Midbrain (tissue), 1 donor: ENCODE measurements around the gene LNP1.
"Not testable (repeated sequence)": the region's sequence is repeated elsewhere in the genome, so short reads cannot be mapped to it uniquely, and the experiment has no call there.

Experiments
- DNase-seq: peaks from one replicate; lab custom pipeline; 2025; lab: John Stamatoyannopoulos, UW

The LNP1 gene

DNA sequence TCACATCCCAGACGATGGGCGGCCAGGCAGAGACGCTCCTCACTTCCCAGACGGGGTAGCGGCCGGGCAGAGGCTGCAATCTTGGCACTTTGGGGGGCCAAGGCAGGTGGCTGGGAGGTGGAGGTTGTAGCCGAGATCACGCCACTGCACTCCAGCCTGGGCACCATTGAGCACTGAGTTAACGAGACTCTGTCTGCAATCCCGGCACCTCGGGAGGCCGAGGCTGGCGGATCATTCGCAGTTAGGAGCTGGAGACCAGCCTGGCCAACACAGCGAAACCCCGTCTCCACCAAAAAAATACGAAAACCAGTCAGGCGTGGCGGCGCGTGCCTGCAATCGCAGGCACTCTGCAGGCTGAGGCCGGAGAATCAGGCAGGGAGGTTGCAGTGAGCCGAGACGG lies 77.2 kb downstream of the LNP1 start:
- DNase-seq: not testable (repeated sequence)

DNA sequence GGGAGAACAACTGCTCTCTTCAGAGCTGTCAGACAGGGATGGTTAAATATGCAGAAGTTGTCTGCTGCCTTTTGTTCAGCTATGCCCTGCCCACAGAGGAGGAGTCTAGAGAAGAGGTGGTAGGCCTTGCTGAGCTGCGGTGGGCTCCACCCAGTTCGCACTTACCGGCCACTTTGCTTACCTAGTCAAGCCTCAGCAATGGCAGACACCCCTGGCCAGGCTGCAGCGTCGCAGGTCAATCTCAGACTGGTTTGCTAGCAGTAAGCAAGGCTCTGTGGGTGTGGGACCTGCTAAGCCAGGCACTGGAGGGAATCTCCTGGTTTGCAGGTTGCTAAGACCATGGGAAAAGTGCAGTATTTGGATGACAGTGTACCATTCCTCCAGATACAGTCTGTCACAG lies 78.7 kb downstream of the LNP1 start:
- DNase-seq: no peak

DNA sequence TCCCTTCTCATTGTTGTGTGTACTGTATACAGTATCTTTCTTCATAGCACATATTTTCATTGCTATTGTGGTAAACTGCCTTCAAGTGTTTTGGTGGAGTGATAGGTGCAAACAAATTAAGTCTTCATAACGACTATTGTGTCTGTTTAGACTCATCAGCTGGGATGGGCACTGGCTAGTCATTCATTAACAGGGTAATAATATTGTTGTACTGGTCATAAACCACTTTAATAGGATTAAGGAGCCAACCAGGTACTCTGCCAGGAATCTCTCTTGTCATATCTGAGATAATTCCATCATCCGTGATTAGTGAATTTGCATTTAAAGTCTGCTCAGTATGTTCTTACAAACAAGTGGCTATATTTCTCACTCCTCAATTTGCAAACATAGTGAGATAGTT lies 80.8 kb downstream of the LNP1 start:
- DNase-seq: no peak

DNA sequence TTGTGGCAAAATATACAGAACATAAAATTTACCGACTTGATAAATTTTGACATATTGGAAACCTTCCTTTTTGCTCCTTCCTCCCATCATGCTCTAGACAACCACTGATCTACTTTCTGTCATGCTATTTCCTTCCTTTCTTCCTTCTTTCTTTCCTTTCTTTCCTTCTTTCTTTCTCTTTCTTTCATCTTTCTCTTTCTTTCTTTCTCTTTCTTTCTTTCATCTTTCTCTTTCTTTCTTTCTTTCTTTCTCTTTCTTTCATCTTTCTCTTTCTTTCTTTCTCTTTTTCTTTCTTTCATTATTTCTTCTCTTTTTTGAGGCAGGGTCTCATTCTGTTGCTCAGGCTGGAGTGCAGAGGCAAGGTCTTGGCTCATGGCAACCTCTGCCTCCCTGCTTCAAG lies 82.2 kb downstream of the LNP1 start:
- no peak for DNase-seq

DNA sequence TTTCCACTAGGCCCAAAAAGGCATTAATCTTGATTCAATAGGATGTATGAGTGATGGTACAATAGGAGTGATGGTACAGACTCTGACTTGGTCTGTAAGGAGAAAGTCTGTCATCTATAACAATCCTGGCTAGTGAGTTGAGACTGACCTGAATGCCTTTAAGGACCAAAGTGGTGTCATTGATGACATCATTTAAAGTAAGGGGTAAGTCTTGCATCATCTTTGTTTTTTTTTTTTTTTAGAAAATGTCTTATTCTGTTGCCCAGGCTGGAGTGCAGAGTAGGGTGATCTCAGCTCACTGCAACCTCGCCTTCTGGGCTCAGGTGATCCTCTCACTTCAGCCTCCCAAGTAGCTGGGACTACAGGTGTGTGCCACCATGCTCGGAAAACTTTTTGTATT lies 85.5 kb downstream of the LNP1 start:
- DNase-seq: no peak

DNA sequence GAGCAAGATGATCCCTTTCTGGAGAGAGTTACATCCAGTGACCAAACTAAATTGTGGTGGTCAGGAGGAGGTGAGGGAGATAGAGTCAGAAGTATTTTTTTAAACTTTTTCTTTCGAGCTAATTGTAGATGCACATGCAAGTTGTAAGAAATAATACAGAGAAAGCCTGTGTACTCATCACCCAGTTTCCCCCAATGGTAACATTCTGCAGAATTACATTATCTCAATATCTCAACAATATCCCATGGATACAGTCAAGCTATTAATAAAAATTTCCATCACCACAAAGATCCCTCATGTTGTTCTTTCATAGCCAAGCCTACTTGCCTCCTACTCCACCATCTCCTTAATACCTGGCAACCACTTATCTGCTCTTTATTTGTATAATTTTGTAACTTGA lies 87.8 kb downstream of the LNP1 start:
- DNase-seq: no peak

DNA sequence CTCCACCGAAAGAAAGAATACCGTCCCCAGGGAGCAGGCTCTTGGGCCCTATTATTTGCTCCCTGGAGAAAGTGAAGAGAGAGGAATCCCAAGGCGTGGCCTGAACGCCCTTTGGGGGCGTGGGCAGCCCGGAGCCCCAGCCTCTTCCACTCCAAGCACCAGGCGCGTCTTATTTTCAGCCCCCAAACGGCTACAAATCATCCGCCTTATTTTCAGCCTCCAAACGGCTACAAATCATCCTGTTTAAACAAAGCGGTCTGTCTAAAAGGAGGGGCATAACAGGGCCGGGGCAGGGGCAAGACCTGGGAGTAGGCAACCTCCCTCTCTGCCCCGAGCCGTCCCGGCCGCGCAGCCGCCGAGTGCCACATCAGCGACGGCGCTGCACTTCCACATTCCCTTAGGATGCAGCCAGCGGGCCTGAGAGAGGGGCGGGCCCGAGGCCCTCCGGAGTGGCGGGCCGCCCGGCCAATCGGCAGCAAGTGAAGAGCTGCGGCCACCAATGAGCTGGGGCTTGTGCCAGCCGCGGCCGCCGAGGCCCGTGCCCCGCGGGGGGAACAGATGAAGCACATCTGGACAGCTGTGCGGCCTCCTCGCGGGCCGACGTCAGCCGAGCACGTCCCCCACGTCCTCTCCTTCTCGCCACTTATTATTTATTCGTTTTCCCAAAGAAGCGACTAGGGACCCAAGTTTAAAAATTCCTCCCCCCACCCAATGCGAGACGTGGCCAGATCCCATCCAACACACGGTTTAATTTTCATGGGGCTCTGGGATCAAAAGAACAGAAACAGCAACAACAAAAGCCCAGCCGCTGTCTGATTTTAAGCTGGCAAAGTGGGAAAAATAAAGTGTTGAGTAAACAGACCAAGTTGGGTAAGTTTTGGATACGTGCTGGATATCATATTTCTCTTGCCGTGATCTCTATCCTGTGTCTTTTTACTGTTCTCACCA lies 91.0 kb downstream of the LNP1 start, which contains the start of gene TMEM45A:
Gene TMEM45A (plus strand): TSS at position 561 of the 948 bp plus-strand sequence. CDS start 62,593 bp downstream, outside the sequence.
- peak; percentile 94 for DNase-seq

DNA sequence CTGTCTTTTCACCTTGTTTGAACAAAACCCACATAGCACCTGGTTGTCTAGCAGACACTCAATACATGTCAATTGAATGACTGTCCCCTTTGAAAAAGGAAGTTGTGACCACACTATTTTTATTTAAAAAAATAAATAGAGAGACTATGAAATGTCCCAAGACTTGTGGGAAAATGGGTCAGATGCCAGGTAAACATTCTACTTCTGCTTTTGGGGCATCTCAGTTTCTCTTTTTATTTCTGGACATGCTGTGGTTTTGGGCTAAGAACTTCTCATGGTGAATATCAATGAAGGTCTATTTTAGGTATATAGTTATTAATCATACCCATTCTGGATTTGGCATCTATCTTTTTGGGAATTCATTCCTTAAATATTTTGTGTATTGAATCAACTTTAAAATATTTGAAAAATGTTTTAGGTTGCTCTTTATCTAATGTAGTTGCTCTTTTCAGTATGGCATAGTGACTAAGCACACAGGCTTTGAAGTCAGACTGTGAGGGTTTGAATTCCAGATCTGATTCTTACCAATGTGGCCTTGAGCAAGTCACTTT lies 95.4 kb downstream of the LNP1 start:
- no peak for DNase-seq

DNA sequence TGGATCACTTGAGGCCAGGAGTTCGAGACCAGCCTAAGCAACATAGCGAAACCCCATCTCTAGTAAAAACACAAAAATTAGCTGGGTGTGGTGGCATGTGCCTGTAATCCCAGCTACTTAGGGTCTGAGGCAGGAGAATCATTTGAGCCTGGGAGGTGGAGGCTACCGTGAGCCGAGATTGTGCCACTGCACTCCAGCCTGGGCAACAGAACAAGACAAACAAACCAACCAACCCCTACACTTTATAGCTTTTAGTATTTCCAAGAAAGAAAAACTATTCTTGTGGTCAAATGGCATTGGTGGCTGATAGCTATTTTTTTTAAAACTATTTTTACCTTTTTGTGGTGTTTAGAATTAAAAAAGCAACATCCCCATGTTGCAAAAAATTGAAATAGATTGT lies 98.3 kb downstream of the LNP1 start:
- no peak for DNase-seq

DNA sequence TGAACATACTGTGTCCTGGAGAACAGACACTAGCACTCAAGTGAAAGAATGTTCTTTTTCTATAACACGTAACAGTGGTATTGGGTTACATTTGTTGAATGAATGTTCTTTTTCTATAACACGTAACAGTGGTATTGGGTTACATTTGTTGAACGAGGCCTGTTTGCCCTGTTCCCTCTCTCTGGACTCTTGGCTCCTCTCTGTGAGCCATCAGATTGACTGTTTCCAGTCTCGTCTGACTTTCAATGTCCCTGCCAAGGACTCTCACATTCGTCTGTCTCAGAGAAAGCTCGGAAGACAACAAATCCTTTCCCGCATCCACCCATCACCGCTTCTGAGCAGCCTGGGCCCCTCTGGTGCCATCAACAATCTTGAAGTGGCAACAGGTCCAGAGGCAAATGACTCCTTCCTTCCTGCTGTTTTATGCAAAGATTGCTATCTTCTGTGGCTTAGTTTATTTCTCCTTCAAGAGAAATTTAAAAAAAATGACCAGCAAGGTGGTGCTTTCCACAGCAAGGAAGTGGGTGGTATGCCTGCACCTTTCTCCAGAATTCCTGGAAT lies 99.1 kb downstream of the LNP1 start:
- no peak for DNase-seq

DNA sequence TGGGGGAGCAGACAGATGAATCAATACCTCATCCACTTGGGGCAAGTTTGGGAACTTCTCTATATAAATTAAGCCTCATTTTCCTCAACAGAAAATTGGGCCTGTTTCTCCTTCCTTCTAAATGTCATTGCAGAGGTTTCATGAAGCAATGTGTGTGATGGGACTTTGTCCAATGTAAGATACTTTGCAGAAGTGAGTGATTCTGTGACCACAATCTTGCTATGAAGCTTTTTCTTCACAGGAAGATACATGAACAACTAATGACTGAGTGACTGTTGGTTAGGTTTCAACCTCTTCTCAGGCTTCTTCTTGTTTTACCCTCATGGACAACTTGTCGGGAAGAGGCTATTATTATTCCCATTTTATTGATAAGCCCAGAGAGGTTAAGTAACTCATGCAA lies 102.1 kb downstream of the LNP1 start:
- DNase-seq: no peak
